Hepatocyte (in vitro differentiated cells): ENCODE measurements around the gene AGAP1. TPM values are rescaled to one million over a fixed set of nuclear protein-coding genes. Genes with fewer than 3 reads are reported as not detected.

Source experiments
- DNase-seq: peaks from one replicate; pipeline ENCODE4 v3.0.0-alpha.2; 2016; ENCODE audit warnings: low spot score
- H2AFZ ChIP-seq: fragments of 200-600 bp; sonication (generic); 2 replicates; pipeline ENCODE4 v1.6.0; 2016; ENCODE audit warnings: antibody characterized with exemption, mild to moderate bottlenecking
- H3K27ac ChIP-seq: fragments of 200-600 bp; sonication (generic); 2 replicates; pipeline ENCODE4 v1.5.1; 2016; ENCODE audit warnings: mild to moderate bottlenecking
- H3K27me3 ChIP-seq: fragments of 200-600 bp; sonication (generic); 2 replicates; pipeline ENCODE4 v1.6.1; 2016
- H3K36me3 ChIP-seq: fragments of 200-600 bp; sonication (generic); replicated peaks from 2 replicates; pipeline ENCODE4 v1.5.1; 2016; ENCODE audit warnings: low read depth; ENCODE audit not compliant: insufficient read depth
- H3K4me1 ChIP-seq: fragments of 200-600 bp; sonication (generic); 2 replicates; pipeline ENCODE4 v1.5.1; 2016; ENCODE audit warnings: mild to moderate bottlenecking, moderate library complexity; ENCODE audit not compliant: insufficient read depth
- H3K4me2 ChIP-seq: fragments of 200-600 bp; sonication (generic); 2 replicates; pipeline ENCODE4 v1.6.0; 2016
- H3K4me3 ChIP-seq: fragments of 200-600 bp; sonication (generic); 2 replicates; pipeline ENCODE4 v1.5.1; 2016; ENCODE audit warnings: mild to moderate bottlenecking
- H3K79me2 ChIP-seq: fragments of 200-600 bp; sonication (generic); 2 replicates; pipeline ENCODE4 v1.6.0; 2017; ENCODE audit warnings: mild to moderate bottlenecking
- H3K9me2 ChIP-seq: fragments of 200-600 bp; sonication (generic); replicated peaks from 2 replicates; pipeline ENCODE4 v1.6.0; 2017; ENCODE audit warnings: mild to moderate bottlenecking; ENCODE audit not compliant: insufficient read depth
- H3K9me3 ChIP-seq: fragments of 200-600 bp; sonication (generic); 2 replicates; pipeline ENCODE4 v1.5.1; 2016; ENCODE audit warnings: low read depth, mild to moderate bottlenecking
- H4K20me1 ChIP-seq: fragments of 200-600 bp; sonication (generic); 2 replicates; pipeline ENCODE4 v1.6.0; 2016; ENCODE audit warnings: mild to moderate bottlenecking; ENCODE audit not compliant: insufficient read depth, poor library complexity, severe bottlenecking
- CTCF ChIP-seq: fragments of 200-600 bp; sonication (generic); IDR thresholded peaks from 2 replicates; pipeline ENCODE4 v1.5.1; 2016; ENCODE audit warnings: antibody characterized with exemption, mild to moderate bottlenecking; ENCODE audit not compliant: poor library complexity
- EZH2 ChIP-seq: fragments of 200-600 bp; sonication (generic); IDR thresholded peaks from 2 replicates; pipeline ENCODE4 v1.6.1; 2016; ENCODE audit warnings: antibody characterized with exemption, mild to moderate bottlenecking, borderline replicate concordance
- EZH2phosphoT487 ChIP-seq: fragments of 200-600 bp; sonication (generic); IDR thresholded peaks from one replicate; pipeline ENCODE4 v1.6.1; 2018; ENCODE audit warnings: antibody characterized with exemption, mild to moderate bottlenecking, low read depth, moderate library complexity; ENCODE audit not compliant: unreplicated experiment, severe bottlenecking
- WGBS: methylation state at CpG from one replicate; pipeline ENCODE4 v1.1.6; 2016; ENCODE audit warnings: low lambda C conversion rate; ENCODE audit errors: missing lambda C conversion rate; 5-methylcytosine and 5-hydroxymethylcytosine counted together
- polyA plus RNA-seq: library from polyadenylated mRNA; unstranded; fragments of >200 nt; fragmentation: Nextera tagmentation; extraction: Ambion mirVana; gene quantifications from 2 replicates; pipeline ENCODE4 v1.2.1, GENCODE V29; 2016
- total RNA-seq: library from RNA; depleted of rRNA; stranded (reverse); fragments of >200 nt; gene quantifications from 2 replicates; pipeline ENCODE4 v1.2.3, GENCODE V29; 2014

The AGAP1 gene
- total and polyA plus RNA-seq, 2 experiments from 2014 or later = 12.1 to 20.0 TPM

GRCh38 chr2:235510318-235510717 is 16.5 kb downstream of the AGAP1 start:
- Histone ChIP-seq H3K79me2 (peaks cover 92% of the 10 kb centered on the region), H3K27ac (peak overlapping the region; percentile 75)
- 76% methylated on average over 4 of the region's 4 CpGs for WGBS

GRCh38 chr2:235511187-235511661 is 17.4 kb downstream of the AGAP1 start:
- Histone ChIP-seq H3K4me2 (peak overlapping the region; percentile 53), H3K9me2 (no peaks in the 10 kb centered on the region), H3K36me3 (no peaks in the 10 kb centered on the region), H3K9me3 (no peaks in the 10 kb centered on the region), H3K4me3 (no peak overlapping the region), H3K79me2 (peaks cover 92% of the 10 kb centered on the region), H3K27ac (peak overlapping the region; percentile 89), H2AFZ (no peak overlapping the region), H3K27me3 (no peaks in the 10 kb centered on the region), H4K20me1 (peaks cover 5% of the 10 kb centered on the region), H3K4me1 (peaks cover 14% of the 10 kb centered on the region)
- peak; percentile 85 for DNase-seq
- TF ChIP-seq CTCF = no peak
- TF ChIP-seq EZH2phosphoT487 = no peak
- TF ChIP-seq EZH2 = no peak
- WGBS = 46% methylated on average over 7 of the region's 7 CpGs

More at GRCh38 chr2:235510318-235510717, 16.5 kb downstream of the AGAP1 start:
- Histone ChIP-seq H3K9me2 (no peaks in the 10 kb centered on the region), H3K4me3 (no peak overlapping the region), H4K20me1 (peaks cover 5% of the 10 kb centered on the region), H3K4me2 (no peak overlapping the region), H3K36me3 (no peaks in the 10 kb centered on the region), H3K4me1 (peaks cover 17% of the 10 kb centered on the region), H2AFZ (no peak overlapping the region), H3K9me3 (no peaks in the 10 kb centered on the region), H3K27me3 (no peaks in the 10 kb centered on the region)
- peak; percentile 21 for DNase-seq
- TF ChIP-seq EZH2 = no peak
- no peak for TF ChIP-seq CTCF
- no peak for TF ChIP-seq EZH2phosphoT487

GRCh38 chr2:235511751-235512698 is 18.2 kb downstream of the AGAP1 start:
- 94% methylated on average over 9 of the region's 9 CpGs for WGBS
- Histone ChIP-seq H3K4me1 (peaks cover 14% of the 10 kb centered on the region), H3K4me3 (no peak overlapping the region)

More at GRCh38 chr2:235511751-235512698, 18.2 kb downstream of the AGAP1 start:
- H3K4me2 ChIP-seq = peak overlapping the region; percentile 44
- H3K9me3 ChIP-seq = no peaks in the 10 kb centered on the region
- H3K79me2 ChIP-seq = peaks cover 92% of the 10 kb centered on the region
- no peaks in the 10 kb centered on the region for H3K9me2 ChIP-seq
- DNase-seq = no peak
- H3K27me3 ChIP-seq = no peaks in the 10 kb centered on the region
- H2AFZ ChIP-seq = no peak overlapping the region
- H3K27ac ChIP-seq = peak overlapping the region; percentile 89
- peaks cover 5% of the 10 kb centered on the region for H4K20me1 ChIP-seq
- no peak for TF ChIP-seq EZH2phosphoT487
- no peak for TF ChIP-seq EZH2
- TF ChIP-seq CTCF = no peak
- H3K36me3 ChIP-seq = no peaks in the 10 kb centered on the region
